Measurements from ENCODE around the gene TWF2.
"Not testable (repeated sequence)": the region's sequence is repeated elsewhere in the genome, so short reads cannot be mapped to it uniquely, and the experiment has no call there.

The TWF2 gene

DNA sequence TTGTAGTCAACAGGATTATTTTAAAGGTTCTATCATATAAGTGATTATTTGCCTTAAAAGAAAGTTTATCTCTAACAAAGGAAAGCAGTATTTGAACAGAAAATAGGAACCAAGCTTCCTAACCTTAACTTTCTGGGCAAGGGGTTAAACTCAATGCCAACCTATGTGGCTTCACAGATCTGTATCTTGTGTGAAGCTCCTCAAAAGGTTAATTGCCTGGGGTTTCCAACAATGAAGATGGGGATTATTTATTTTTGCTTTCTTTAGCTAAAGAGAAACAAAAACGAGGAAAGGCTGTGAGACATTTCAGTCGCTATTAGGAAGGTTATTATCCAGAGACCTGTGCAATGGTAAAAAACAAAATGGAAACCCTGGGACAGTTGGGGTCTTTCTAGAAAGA is 40.6 kb upstream of the TWF2 start:
- Histone ChIP-seq H3K9ac (ENCODE audit: insufficient read length, low read depth) (peak overlapping the region; percentile 84), H3K4me1 (ENCODE audit: insufficient read depth, insufficient read length) (no peaks in the 10 kb centered on the region), H3K9me3 (ENCODE audit: insufficient read depth, low read length) (no peaks in the 10 kb centered on the region), H3K27me3 (ENCODE audit: insufficient read depth, insufficient read length) (no peaks in the 10 kb centered on the region), H3K4me3 (ENCODE audit: insufficient read length, low read depth) (peak overlapping the region; percentile 89), H3K36me3 (ENCODE audit: insufficient read depth, insufficient read length, low read length) (peaks cover 38% of the 10 kb centered on the region)
- TF ChIP-seq SUZ12 (IDR thresholded peaks at IDR 0.05; ENCODE audit: extremely low read depth, insufficient read depth, insufficient read length) (no peak), YY1 (IDR thresholded peaks at IDR 0.05; ENCODE audit: insufficient read depth, insufficient read length) (no peak), ZNF274 (IDR thresholded peaks at IDR 0.05; ENCODE audit: low read depth, low read length) (no peak)
- no peak for DNase-seq (ENCODE audit: low read depth, low spot score)

DNA sequence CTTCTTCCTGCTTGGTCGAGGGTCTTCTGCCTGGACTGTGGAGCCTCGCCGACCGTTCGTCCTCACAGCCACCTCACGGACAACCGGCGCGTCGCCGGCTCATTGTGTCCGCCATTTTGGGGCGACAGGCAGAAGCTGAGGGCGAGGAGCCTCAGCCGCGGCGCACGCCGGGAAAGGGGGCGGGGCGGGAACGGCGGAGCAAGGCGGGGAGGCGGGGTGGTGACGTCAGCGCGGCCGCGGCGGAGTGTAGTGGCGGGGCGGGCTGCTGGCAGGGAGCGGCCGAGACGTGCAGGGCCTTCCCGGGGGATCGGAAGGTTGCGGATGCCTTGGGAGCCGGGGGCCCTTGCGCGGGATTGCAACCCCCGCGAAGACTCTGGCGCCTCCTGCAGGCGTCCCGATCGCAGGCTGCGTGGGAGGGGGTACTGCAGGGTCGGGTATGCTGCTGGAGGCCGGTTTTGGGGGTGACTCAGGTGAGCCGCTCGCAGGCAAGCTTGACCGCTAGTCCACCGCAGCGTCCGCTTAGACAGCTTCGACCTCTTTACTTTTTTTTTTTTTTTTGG is 39.6 kb upstream of the TWF2 start, which contains the start of gene WDR82:
Gene WDR82 (minus strand): TSS at position 140 of the 560 bp plus-strand sequence. CDS start 288 bp downstream, outside the sequence.
- Histone ChIP-seq H3K9me3 (ENCODE audit: insufficient read depth, low read length) (no peaks in the 10 kb centered on the region), H3K4me3 (ENCODE audit: insufficient read length, low read depth) (peak within 1 kb of the TSS; percentile 89), H3K9ac (ENCODE audit: insufficient read length, low read depth) (peak within 1 kb of the TSS; percentile 92), H3K36me3 (ENCODE audit: insufficient read depth, insufficient read length, low read length) (peaks cover 44% of the 10 kb centered on the region), H3K4me1 (ENCODE audit: insufficient read depth, insufficient read length) (no peaks in the 10 kb centered on the region), H3K27me3 (ENCODE audit: insufficient read depth, insufficient read length) (no peaks in the 10 kb centered on the region)
- DNase-seq (ENCODE audit: low read depth, low spot score), result peak; percentile 95
- TF ChIP-seq ZNF274 (IDR thresholded peaks at IDR 0.05; ENCODE audit: low read depth, low read length) (no peak), YY1 (IDR thresholded peaks at IDR 0.05; ENCODE audit: insufficient read depth, insufficient read length) (peak; percentile 82)

DNA sequence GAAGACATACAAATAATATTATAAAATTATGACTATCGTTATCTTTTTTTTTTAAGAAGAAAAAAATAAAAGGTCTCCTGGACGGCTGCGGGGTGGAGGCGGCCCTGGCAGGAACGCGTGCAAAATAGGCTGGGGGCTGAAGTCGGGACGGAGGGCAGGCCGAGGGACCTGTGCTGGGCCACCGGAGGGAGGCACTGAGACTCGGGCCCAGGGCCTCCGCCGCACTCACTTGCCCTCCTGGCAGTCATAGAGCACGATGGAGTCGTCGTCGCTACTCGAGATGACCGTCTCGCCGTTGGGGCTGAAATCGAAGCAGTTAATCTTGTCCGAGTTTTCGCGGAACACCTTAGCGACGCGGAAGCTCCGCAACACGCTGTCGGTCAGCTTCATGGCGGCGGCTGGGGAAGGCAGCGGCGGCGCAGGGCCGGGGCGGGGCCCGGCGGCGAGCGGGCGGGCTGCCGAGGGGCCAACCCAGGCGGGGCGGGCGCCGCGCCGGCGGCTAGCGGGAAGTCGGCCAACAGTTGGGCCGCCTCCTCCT is 39.1 kb upstream of the TWF2 start:
- Histone ChIP-seq H3K27me3 (ENCODE audit: insufficient read depth, insufficient read length) (no peaks in the 10 kb centered on the region), H3K4me3 (ENCODE audit: insufficient read length, low read depth) (peak overlapping the region; percentile 89), H3K9me3 (ENCODE audit: insufficient read depth, low read length) (no peaks in the 10 kb centered on the region), H3K4me1 (ENCODE audit: insufficient read depth, insufficient read length) (no peaks in the 10 kb centered on the region), H3K36me3 (ENCODE audit: insufficient read depth, insufficient read length, low read length) (peaks cover 49% of the 10 kb centered on the region), H3K9ac (ENCODE audit: insufficient read length, low read depth) (peak overlapping the region; percentile 92)
- TF ChIP-seq ZNF274 (IDR thresholded peaks at IDR 0.05; ENCODE audit: low read depth, low read length), result no peak
- no peak for TF ChIP-seq SUZ12 (IDR thresholded peaks at IDR 0.05; ENCODE audit: extremely low read depth, insufficient read depth, insufficient read length)
- no peak for TF ChIP-seq YY1 (IDR thresholded peaks at IDR 0.05; ENCODE audit: insufficient read depth, insufficient read length)
- no peak for DNase-seq (ENCODE audit: low read depth, low spot score)

DNA sequence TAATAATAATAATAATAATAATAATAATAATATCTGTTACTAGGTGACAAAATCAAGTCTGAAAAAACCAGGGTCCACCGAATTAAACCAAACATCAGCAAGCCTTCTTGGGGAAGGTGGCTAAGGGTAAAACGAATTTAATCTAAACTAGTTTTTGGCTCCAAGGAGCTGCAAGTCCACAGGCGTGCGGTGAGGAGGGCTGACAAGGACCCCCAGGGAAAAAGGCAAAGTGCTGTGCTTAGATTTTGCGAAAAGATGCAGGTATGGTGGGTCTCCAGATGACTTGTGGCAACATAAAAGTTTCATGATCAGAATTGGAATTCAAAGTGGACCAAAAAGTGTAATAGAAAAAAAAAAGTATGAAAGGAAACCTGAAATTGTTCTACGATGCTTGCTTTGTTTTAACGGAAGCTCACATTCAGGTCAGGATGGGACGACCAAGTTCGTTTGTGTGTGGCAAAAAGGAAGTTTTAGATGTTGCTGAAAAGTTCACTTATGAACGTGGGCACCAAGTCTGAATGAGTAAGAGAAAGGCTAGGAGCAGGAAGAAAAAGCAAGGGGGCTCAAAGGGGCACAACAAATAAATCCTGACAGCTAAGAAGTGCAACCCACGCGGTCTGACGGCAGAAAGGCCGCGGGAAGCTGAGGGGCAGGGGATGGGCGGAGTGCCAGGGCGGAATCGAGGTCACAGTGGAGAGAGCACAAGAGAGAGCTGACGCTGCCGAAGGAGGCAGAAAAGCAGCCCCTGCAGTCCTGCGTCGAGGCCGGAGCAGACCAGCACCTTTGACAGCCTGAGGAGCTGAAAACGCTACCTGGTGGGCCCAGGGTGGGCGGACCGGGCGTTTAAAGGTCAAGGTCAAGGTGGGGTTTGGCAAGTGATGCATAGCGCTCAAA is 38.4 kb upstream of the TWF2 start:
- Histone ChIP-seq H3K9ac (ENCODE audit: insufficient read length, low read depth) (peak overlapping the region; percentile 92), H3K4me3 (ENCODE audit: insufficient read length, low read depth) (peak overlapping the region; percentile 89), H3K4me1 (ENCODE audit: insufficient read depth, insufficient read length) (no peaks in the 10 kb centered on the region), H3K27me3 (ENCODE audit: insufficient read depth, insufficient read length) (no peaks in the 10 kb centered on the region), H3K36me3 (ENCODE audit: insufficient read depth, insufficient read length, low read length) (peaks cover 52% of the 10 kb centered on the region), H3K9me3 (ENCODE audit: insufficient read depth, low read length) (no peaks in the 10 kb centered on the region)
- DNase-seq (ENCODE audit: low read depth, low spot score), result no peak
- TF ChIP-seq ZNF274 (IDR thresholded peaks at IDR 0.05; ENCODE audit: low read depth, low read length), result no peak

DNA sequence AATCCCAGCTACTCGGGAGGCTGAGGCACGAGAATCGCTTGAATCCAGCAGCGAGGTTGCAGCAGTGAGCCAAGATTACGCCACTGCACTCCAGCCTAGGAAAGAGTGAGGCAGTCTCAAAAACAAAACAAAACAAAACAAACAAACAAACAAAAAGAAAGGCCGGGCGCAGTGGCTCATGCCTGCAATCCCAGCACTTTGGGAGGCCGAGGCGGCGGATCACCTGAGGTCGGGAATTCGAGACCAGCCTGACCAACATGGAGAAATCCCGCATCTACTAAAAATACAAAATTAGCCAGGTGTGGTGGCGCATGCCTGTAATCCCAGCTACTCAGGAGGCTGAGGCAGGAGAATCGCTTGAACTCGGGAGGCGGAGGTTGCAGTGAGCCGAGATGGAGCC is 35.8 kb upstream of the TWF2 start:
- H3K4me1 ChIP-seq (ENCODE audit: insufficient read depth, insufficient read length); H3K9ac ChIP-seq (ENCODE audit: insufficient read length, low read depth); H3K4me3 ChIP-seq (ENCODE audit: insufficient read length, low read depth); DNase-seq (ENCODE audit: low read depth, low spot score); H3K27me3 ChIP-seq (ENCODE audit: insufficient read depth, insufficient read length); H3K9me3 ChIP-seq (ENCODE audit: insufficient read depth, low read length): not testable (repeated sequence)
- H3K36me3 ChIP-seq (ENCODE audit: insufficient read depth, insufficient read length, low read length), result peaks cover 67% of the 10 kb centered on the region

DNA sequence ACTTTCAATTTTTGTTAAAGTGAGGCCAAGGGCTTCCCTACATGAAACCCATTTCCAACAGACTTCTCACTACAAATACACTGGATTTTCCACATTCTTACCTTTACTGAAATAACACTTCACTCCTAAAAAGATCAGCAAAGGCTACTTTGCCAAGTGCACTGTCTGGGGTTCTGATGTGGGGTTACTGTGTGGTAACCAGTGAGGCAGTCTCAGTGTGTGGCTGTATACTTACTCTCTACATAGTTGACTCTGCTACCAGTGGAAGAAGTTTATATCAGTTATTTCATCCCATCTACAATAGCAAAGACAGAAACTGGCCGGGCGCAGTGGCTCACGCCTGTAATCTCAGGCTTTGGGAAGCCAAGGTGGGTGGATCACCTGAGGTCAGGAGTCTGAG is 33.9 kb upstream of the TWF2 start:
- Histone ChIP-seq H3K9me3 (ENCODE audit: insufficient read depth, low read length) (no peaks in the 10 kb centered on the region), H3K36me3 (ENCODE audit: insufficient read depth, insufficient read length, low read length) (peaks cover 81% of the 10 kb centered on the region), H3K9ac (ENCODE audit: insufficient read length, low read depth) (no peak overlapping the region), H3K27me3 (ENCODE audit: insufficient read depth, insufficient read length) (no peaks in the 10 kb centered on the region), H3K4me3 (ENCODE audit: insufficient read length, low read depth) (no peak overlapping the region), H3K4me1 (ENCODE audit: insufficient read depth, insufficient read length) (no peaks in the 10 kb centered on the region)
- no peak for DNase-seq (ENCODE audit: low read depth, low spot score)
- TF ChIP-seq SUZ12 (IDR thresholded peaks at IDR 0.05; ENCODE audit: extremely low read depth, insufficient read depth, insufficient read length) (no peak), ZNF274 (IDR thresholded peaks at IDR 0.05; ENCODE audit: low read depth, low read length) (no peak), YY1 (IDR thresholded peaks at IDR 0.05; ENCODE audit: insufficient read depth, insufficient read length) (no peak)

DNA sequence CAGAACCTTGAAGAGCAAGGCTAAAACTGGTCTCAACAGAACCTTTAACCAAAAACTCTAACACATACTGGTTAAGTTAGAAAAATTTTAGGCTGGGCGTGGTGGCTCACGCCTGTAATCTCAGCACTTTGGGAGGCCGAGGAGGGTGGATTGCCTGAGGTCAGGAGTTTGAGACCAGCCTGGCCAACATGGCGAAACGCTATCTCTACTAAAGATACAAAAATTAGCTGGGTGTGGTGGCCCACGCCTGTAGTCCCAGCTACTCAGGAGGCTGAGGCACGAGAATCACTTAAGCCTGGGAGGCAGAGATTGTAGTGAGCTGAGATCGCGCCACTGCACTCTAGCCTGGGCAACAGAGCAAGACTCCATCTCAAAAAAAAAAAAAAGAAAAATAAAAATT is 33.2 kb upstream of the TWF2 start:
- H3K27me3 ChIP-seq (ENCODE audit: insufficient read depth, insufficient read length); H3K4me3 ChIP-seq (ENCODE audit: insufficient read length, low read depth); DNase-seq (ENCODE audit: low read depth, low spot score); H3K9ac ChIP-seq (ENCODE audit: insufficient read length, low read depth); H3K9me3 ChIP-seq (ENCODE audit: insufficient read depth, low read length); H3K4me1 ChIP-seq (ENCODE audit: insufficient read depth, insufficient read length): not testable (repeated sequence)
- peaks cover 82% of the 10 kb centered on the region for H3K36me3 ChIP-seq (ENCODE audit: insufficient read depth, insufficient read length, low read length)
